ENCODE results near the gene GABPA. TPM values are rescaled to one million over a fixed set of nuclear protein-coding genes. Genes with fewer than 3 reads are reported as not detected.

GABPA gene
- total and polyA plus RNA-seq, 9 of the 15 experiments (the other 6 are each of a cell fraction or from before 2014, with no cell fraction given) = 8.9 to 35.7 (median 22.8) TPM

- H3K9me3 ChIP-seq (replicated peaks; ENCODE audit: control insufficient read depth, insufficient read depth, low read depth, low read length) = no peaks in the 10 kb centered on the region
- no peak overlapping the region for H3K9ac ChIP-seq (ENCODE audit: insufficient read depth in 1 of 2, low read depth in 2 of 2, low read length in 2 of 2)
- H3K9me1 ChIP-seq (ENCODE audit: control insufficient read depth, insufficient read depth, low read length) = no peaks in the 10 kb centered on the region
- no TSS peak for BruUV-seq (replicated peaks)
- 55% methylated on average over 1 of the region's 1 CpG for WGBS (ENCODE audit: insufficient coverage, low coverage, missing lambda C conversion rate)
- FAIRE-seq (no peak), DNase-seq (ENCODE audit: extremely low read depth in 1 of 4, low spot score in 3 of 4) (no peak), ATAC-seq (no peak)
- in situ Hi-C loops (cut with MboI) = no loop called here
- no peaks in the 10 kb centered on the region for H4K20me1 ChIP-seq (replicated peaks; ENCODE audit: control insufficient read depth, insufficient read depth, low read length)
- H3K27ac ChIP-seq (ENCODE audit: extremely low read depth, low read depth, low read length) = no peak overlapping the region
- CTCF ChIA-PET (ENCODE audit: low intra/inter-chr PET ratio) = no interaction called here
- no peak overlapping the region for H3K4me3 ChIP-seq
- no peaks in the 10 kb centered on the region for H3K79me2 ChIP-seq (ENCODE audit: control insufficient read depth, insufficient read depth, low read length)
- H3K36me3 ChIP-seq (ENCODE audit: control insufficient read depth, insufficient read depth, low read length) = no peaks in the 10 kb centered on the region
- peak overlapping the region; percentile 53 for H2AFZ ChIP-seq (ENCODE audit: low read depth, low read length)
- POLR2A ChIA-PET = no interaction called here
- TF ChIP-seq RBM15 (IDR thresholded peaks at IDR 0.05; ENCODE audit: insufficient read depth, low read length) (no peak), ZNF12 (CRISPR knock-in tag; IDR thresholded peaks at IDR 0.05) (no peak), PYGO2 (tag; IDR thresholded peaks at IDR 0.05) (no peak), TRIM28 (IDR thresholded peaks at IDR 0.05) (no peak), ATF7 (IDR thresholded peaks at IDR 0.05) (no peak), TAF1 (IDR thresholded peaks at IDR 0.05; ENCODE audit: control insufficient read depth, extremely low read depth, insufficient read depth, low read length, severe bottlenecking) (no peak)
- TF ChIP-seq, protein P1, sequence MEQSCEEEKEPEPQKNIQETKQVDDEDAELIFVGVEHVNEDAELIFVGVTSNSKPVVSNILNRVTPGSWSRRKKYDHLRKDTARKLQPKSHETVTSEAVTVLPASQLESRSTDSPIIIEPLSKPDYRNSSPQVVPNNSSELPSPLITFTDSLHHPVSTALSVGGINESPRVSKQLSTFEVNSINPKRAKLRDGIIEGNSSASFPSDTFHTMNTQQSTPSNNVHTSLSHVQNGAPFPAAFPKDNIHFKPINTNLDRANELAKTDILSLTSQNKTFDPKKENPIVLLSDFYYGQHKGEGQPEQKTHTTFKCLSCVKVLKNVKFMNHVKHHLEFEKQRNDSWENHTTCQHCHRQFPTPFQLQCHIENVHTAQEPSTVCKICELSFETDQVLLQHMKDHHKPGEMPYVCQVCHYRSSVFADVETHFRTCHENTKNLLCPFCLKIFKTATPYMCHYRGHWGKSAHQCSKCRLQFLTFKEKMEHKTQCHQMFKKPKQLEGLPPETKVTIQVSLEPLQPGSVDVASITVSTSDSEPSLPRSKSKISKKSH (CRISPR knock-in tag; IDR thresholded peaks at IDR 0.05) = no peak
- H3K4me1 ChIP-seq (replicated peaks in 1 of 2; ENCODE audit: control insufficient read depth in 2 of 2, insufficient read depth in 2 of 2, low read length in 2 of 2) = no peaks in the 10 kb centered on the region
- no peaks in the 10 kb centered on the region for H3K27me3 ChIP-seq (ENCODE audit: control insufficient read depth in 2 of 2, insufficient read depth in 2 of 2, low read length in 2 of 2)
- intact Hi-C loops (cut with micrococcal nuclease) = loop anchor here (10.0 kb wide), 1 partner anchor 164 kb away; no protein-coding TSS in a partner anchor
- H3K4me2 ChIP-seq (ENCODE audit: insufficient read depth, low read length) = no peak overlapping the region
Observed at GRCh38 chr21:25700741-25701140, 34.0 kb upstream of the GABPA start.
